ENCODE results near the gene SLC45A1.

- TF ChIP-seq CTCF (IDR thresholded peaks at IDR 0.05) (no peak), POLR2A (IDR thresholded peaks at IDR 0.05) (no peak)
Measured at GRCh38 chr1:8349961-8350360, 32.0 kb downstream of the SLC45A1 start.

Data from prostate gland (tissue), 2 donors.